ENCODE data around the gene LRRC37A3. TPM values are rescaled to one million over a fixed set of nuclear protein-coding genes. Genes with fewer than 3 reads are reported as not detected.
"Not testable (repeated sequence)": the region's sequence is repeated elsewhere in the genome, so short reads cannot be mapped to it uniquely, and the experiment has no call there.

Gene LRRC37A3
- total RNA-seq, result 10 to 100 TPM; 18.6 to 50.9 TPM
- 3.0 to 4.6 reads per million in 2 donors for total RNA-seq

DNA sequence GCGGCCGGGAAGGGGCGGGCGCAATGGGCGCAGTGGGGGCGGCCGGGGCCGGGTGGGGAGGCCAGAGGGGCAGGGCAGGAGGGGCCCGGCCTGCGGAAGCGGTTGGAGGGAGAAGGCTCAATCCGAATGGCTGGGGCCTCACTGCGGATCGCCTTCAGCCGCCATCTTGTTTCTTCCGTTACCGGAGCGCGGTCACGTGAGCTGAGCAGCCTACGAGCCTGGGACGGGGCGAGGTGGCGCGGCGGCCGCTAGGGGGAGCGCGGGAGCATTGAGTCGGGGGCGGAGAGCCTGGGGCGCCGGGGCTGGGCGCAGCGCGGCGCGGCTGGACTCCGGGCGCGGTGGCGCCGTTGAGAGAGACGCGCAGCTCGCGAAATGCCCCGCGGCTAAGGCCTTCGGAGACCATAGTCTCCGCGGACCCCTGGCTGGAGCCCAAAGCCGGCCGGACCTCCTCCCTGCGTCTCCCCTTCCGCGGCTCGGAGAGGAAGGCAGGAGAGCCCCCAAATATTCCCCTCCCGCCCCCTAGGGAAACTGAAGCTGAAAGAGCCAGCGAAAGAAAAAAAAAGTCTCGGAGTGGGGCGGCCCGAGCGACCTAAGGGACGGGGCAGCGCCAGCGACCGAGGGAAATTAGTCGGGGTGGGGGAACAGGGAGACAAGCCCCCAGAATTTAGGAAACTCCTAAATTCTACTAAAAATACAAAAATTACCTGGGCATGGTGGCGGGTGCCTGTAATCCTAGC, at the start of gene LRRC37A3:
Gene LRRC37A3, minus strand, starts transcription at position 190 of the 737 bp plus-strand sequence. CDS start 22,221 bp downstream, outside the sequence.
- not testable (repeated sequence) for H3K36me3 Mint-ChIP-seq (ENCODE audit: low read depth); H3K9me3 ChIP-seq (ENCODE audit: control insufficient read depth, low read length, poor library complexity, severe bottlenecking); H3K27me3 Mint-ChIP-seq; H3K4me1 Mint-ChIP-seq
- peak; percentile 98 for ATAC-seq
- Mint-ChIP-seq H3K27ac (peak within 1 kb of the TSS; percentile 88), H3K4me3 (peak within 1 kb of the TSS; percentile 92)
- DNase-seq, result peak; percentile 98 to 100 (median 100)

GRCh38 chr17:64965873-64966287, 46.6 kb upstream of the LRRC37A3 start:
- peaks cover 47% of the 10 kb centered on the region for H3K4me1 Mint-ChIP-seq
- H3K9me3 ChIP-seq (ENCODE audit: control insufficient read depth, low read length, poor library complexity, severe bottlenecking); H3K36me3 Mint-ChIP-seq (ENCODE audit: low read depth); H3K27me3 Mint-ChIP-seq: not testable (repeated sequence)
- peak; percentile 74 to 84 (median 80) for DNase-seq
- H3K27ac Mint-ChIP-seq, result peak overlapping the region; percentile 95
- H3K4me3 Mint-ChIP-seq, result peak overlapping the region; percentile 28
- ATAC-seq, result peak; percentile 90

GRCh38 chr17:64965256-64965872, 46.1 kb upstream of the LRRC37A3 start:
- H3K27ac Mint-ChIP-seq, result peak overlapping the region; percentile 95
- not testable (repeated sequence) for H3K27me3 Mint-ChIP-seq; ATAC-seq; H3K36me3 Mint-ChIP-seq (ENCODE audit: low read depth); H3K9me3 ChIP-seq (ENCODE audit: control insufficient read depth, low read length, poor library complexity, severe bottlenecking); DNase-seq
- peak overlapping the region; percentile 28 for H3K4me3 Mint-ChIP-seq
- H3K4me1 Mint-ChIP-seq, result peaks cover 46% of the 10 kb centered on the region

GRCh38 chr17:64964796-64965195, 45.5 kb upstream of the LRRC37A3 start:
- ATAC-seq, result no peak
- peak overlapping the region; percentile 95 for H3K27ac Mint-ChIP-seq

GRCh38 chr17:64963814-64964213, 44.5 kb upstream of the LRRC37A3 start:
- not testable (repeated sequence) for H3K9me3 ChIP-seq (ENCODE audit: control insufficient read depth, low read length, poor library complexity, severe bottlenecking); H3K27me3 Mint-ChIP-seq; H3K36me3 Mint-ChIP-seq (ENCODE audit: low read depth); H3K4me3 Mint-ChIP-seq; ATAC-seq; DNase-seq
- H3K4me1 Mint-ChIP-seq, result peaks cover 37% of the 10 kb centered on the region
- peak overlapping the region; percentile 95 for H3K27ac Mint-ChIP-seq

More at GRCh38 chr17:64964796-64965195, 45.5 kb upstream of the LRRC37A3 start:
- Mint-ChIP-seq H3K27me3 (no peaks in the 10 kb centered on the region), H3K36me3 (ENCODE audit: low read depth) (no peaks in the 10 kb centered on the region), H3K4me3 (peak overlapping the region; percentile 50), H3K4me1 (peaks cover 44% of the 10 kb centered on the region)
- DNase-seq, result no peak
- no peaks in the 10 kb centered on the region for H3K9me3 ChIP-seq (ENCODE audit: control insufficient read depth, low read length, poor library complexity, severe bottlenecking)

GRCh38 chr17:64961563-64962378, 42.5 kb upstream of the LRRC37A3 start:
- DNase-seq (peak in 1 of 3 donors; percentile 48), ATAC-seq (peak; percentile 22)
- H3K9me3 ChIP-seq (ENCODE audit: control insufficient read depth, low read length, poor library complexity, severe bottlenecking); H3K36me3 Mint-ChIP-seq (ENCODE audit: low read depth); H3K4me3 Mint-ChIP-seq; H3K27me3 Mint-ChIP-seq: not testable (repeated sequence)
- Mint-ChIP-seq H3K4me1 (peaks cover 20% of the 10 kb centered on the region), H3K27ac (peak overlapping the region; percentile 87)

DNA sequence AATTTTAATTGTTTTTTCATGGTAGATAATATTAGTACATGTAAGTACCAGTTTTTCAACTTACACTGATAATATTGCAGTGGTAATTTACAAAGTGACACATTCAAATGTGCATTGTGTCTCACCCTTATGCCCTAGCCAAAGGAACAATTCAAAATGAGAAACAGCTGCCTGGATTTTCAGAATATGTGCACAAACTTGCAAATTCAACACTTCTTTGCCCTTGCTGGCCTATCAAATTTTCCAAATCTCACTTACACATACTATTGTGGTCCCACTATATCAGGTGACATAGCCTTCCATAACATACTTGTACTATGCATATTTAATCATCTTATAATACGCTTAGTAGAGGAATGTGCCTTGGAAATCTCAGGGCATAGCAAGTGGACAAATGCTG, 32.6 kb upstream of the LRRC37A3 start:
- Mint-ChIP-seq H3K27me3 (no peaks in the 10 kb centered on the region), H3K27ac (no peak overlapping the region), H3K36me3 (ENCODE audit: low read depth) (no peaks in the 10 kb centered on the region), H3K4me1 (no peaks in the 10 kb centered on the region), H3K4me3 (no peak overlapping the region)
- DNase-seq, result no peak
- no peak for ATAC-seq
- no peaks in the 10 kb centered on the region for H3K9me3 ChIP-seq (ENCODE audit: control insufficient read depth, low read length, poor library complexity, severe bottlenecking)

- H3K4me3 Mint-ChIP-seq, result no peak overlapping the region
- no peaks in the 10 kb centered on the region for H3K4me1 Mint-ChIP-seq
- H3K36me3 Mint-ChIP-seq (ENCODE audit: low read depth), result no peaks in the 10 kb centered on the region
- no peak for ATAC-seq
- H3K9me3 ChIP-seq (ENCODE audit: control insufficient read depth, low read length, poor library complexity, severe bottlenecking), result no peaks in the 10 kb centered on the region
- H3K27me3 Mint-ChIP-seq, result no peaks in the 10 kb centered on the region
- DNase-seq, result no peak
- no peak overlapping the region for H3K27ac Mint-ChIP-seq
Measured at GRCh38 chr17:64950871-64951270, 31.6 kb upstream of the LRRC37A3 start.

DNA sequence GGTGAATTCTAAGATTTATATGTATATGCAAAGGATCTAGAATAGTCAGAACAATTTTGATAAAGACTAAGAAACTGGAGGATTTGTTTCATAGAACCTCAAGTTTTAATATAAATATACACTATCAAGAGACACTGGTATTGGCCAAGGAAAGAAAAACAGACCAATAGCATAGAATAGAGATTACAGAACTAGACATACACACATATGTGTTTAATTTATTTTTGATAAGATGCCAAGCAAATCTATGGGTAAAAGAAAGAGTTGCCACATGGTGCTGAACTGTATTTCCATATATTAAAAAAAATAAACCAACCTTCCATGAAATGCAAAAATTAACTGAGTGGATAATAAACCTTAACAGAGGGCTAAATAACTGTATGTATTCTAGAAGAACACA, 27.9 kb upstream of the LRRC37A3 start:
- H3K9me3 ChIP-seq (ENCODE audit: control insufficient read depth, low read length, poor library complexity, severe bottlenecking), result no peaks in the 10 kb centered on the region
- H3K36me3 Mint-ChIP-seq (ENCODE audit: low read depth), result no peaks in the 10 kb centered on the region
- H3K4me1 Mint-ChIP-seq, result no peaks in the 10 kb centered on the region
- ATAC-seq, result no peak
- no peak overlapping the region for H3K4me3 Mint-ChIP-seq
- peak overlapping the region; percentile 29 for H3K27ac Mint-ChIP-seq
- no peaks in the 10 kb centered on the region for H3K27me3 Mint-ChIP-seq
- DNase-seq, result no peak

GRCh38 chr17:64941761-64942160, 22.5 kb upstream of the LRRC37A3 start:
- DNase-seq (no peak), ATAC-seq (no peak)
- peaks cover 3% of the 10 kb centered on the region for H3K4me1 Mint-ChIP-seq
- peaks cover 12% of the 10 kb centered on the region for H3K27me3 Mint-ChIP-seq
- no peak overlapping the region for H3K27ac Mint-ChIP-seq
- no peaks in the 10 kb centered on the region for H3K9me3 ChIP-seq (ENCODE audit: control insufficient read depth, low read length, poor library complexity, severe bottlenecking)
- no peak overlapping the region for H3K4me3 Mint-ChIP-seq
- H3K36me3 Mint-ChIP-seq (ENCODE audit: low read depth), result no peaks in the 10 kb centered on the region

- Mint-ChIP-seq H3K27ac (no peak overlapping the region), H3K36me3 (ENCODE audit: low read depth) (no peaks in the 10 kb centered on the region), H3K27me3 (peaks cover 12% of the 10 kb centered on the region), H3K4me1 (peaks cover 4% of the 10 kb centered on the region), H3K4me3 (no peak overlapping the region)
- H3K9me3 ChIP-seq (ENCODE audit: control insufficient read depth, low read length, poor library complexity, severe bottlenecking), result no peaks in the 10 kb centered on the region
- DNase-seq (no peak), ATAC-seq (no peak)
Measured at GRCh38 chr17:64941045-64941444, 21.8 kb upstream of the LRRC37A3 start.

DNA sequence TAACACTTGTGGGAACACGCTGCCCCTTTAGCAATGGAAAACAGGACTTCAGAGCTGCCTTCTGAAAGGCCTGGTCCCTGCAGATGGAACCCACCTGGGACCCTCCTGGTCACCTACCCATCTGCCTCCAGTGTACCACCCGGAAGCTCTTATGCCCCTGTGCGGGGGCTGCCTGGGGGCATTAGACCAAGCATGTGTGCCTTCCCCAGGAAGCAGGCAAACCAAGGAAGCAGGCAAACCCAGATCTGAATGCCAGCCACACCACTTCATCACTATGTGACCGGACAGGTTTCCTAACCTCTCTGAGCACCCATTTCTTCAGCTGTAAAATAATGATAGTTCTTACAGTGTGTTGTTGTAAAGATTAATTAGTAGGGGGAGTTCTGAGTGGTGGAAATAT, 20.8 kb upstream of the LRRC37A3 start:
- no peak for ATAC-seq

DNA sequence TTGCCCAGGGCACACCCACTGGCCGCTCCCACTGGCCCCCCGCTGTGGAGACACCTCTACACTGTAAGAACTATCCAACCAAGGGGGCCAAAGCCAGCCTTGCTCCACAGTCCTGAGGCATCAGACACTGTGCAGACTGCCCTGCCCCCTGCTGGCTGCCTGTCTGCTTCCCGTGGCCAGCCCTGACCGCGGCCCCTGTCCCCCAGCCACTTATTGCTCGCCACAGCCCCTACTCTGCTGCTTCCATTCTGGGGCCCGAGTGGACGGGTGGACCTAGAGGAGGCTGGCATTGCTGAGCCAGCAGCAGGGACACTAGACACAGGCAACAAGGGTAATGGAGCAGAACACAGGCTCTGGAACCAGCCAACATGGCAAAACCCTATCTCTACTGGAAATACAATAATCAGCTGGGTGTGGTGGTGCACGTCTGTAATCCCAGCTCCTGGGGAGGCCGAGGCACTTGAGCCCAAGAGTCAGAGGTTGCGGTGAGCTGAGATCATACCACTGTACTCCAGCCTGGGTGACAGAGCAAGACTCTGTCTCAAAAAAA, 19.7 kb upstream of the LRRC37A3 start:
- Mint-ChIP-seq H3K36me3 (ENCODE audit: low read depth) (no peaks in the 10 kb centered on the region), H3K4me1 (peaks cover 9% of the 10 kb centered on the region), H3K4me3 (no peak overlapping the region), H3K27ac (peak overlapping the region; percentile 47), H3K27me3 (peaks cover 12% of the 10 kb centered on the region)
- H3K9me3 ChIP-seq (ENCODE audit: control insufficient read depth, low read length, poor library complexity, severe bottlenecking), result no peaks in the 10 kb centered on the region
- ATAC-seq, result peak; percentile 69
- DNase-seq, result peak in 2 of 3 donors; percentile 24 to 33

More for the DNA sequence above, 20.8 kb upstream of the LRRC37A3 start:
- no peaks in the 10 kb centered on the region for H3K36me3 Mint-ChIP-seq (ENCODE audit: low read depth)
- no peak overlapping the region for H3K27ac Mint-ChIP-seq
- H3K4me1 Mint-ChIP-seq, result peaks cover 9% of the 10 kb centered on the region
- DNase-seq, result no peak
- H3K27me3 Mint-ChIP-seq, result peaks cover 12% of the 10 kb centered on the region
- H3K9me3 ChIP-seq (ENCODE audit: control insufficient read depth, low read length, poor library complexity, severe bottlenecking), result no peaks in the 10 kb centered on the region
- H3K4me3 Mint-ChIP-seq, result no peak overlapping the region

All from T-helper 17 cell (primary cell).